Diencephalon (tissue), 1 donor: ENCODE measurements around the gene GAB2. TPM values are rescaled to one million over a fixed set of nuclear protein-coding genes. Genes with fewer than 3 reads are reported as not detected.

ENCODE experiments used
- total RNA-seq: library from RNA; depleted of rRNA; stranded (reverse); fragments of >200 nt; gene quantifications from one replicate; pipeline ENCODE4 v1.2.3, GENCODE V29; 2014

Gene GAB2, protein sequence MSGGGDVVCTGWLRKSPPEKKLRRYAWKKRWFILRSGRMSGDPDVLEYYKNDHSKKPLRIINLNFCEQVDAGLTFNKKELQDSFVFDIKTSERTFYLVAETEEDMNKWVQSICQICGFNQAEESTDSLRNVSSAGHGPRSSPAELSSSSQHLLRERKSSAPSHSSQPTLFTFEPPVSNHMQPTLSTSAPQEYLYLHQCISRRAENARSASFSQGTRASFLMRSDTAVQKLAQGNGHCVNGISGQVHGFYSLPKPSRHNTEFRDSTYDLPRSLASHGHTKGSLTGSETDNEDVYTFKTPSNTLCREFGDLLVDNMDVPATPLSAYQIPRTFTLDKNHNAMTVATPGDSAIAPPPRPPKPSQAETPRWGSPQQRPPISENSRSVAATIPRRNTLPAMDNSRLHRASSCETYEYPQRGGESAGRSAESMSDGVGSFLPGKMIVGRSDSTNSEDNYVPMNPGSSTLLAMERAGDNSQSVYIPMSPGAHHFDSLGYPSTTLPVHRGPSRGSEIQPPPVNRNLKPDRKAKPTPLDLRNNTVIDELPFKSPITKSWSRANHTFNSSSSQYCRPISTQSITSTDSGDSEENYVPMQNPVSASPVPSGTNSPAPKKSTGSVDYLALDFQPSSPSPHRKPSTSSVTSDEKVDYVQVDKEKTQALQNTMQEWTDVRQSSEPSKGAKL
- 23.1 TPM for total RNA-seq

DNA sequence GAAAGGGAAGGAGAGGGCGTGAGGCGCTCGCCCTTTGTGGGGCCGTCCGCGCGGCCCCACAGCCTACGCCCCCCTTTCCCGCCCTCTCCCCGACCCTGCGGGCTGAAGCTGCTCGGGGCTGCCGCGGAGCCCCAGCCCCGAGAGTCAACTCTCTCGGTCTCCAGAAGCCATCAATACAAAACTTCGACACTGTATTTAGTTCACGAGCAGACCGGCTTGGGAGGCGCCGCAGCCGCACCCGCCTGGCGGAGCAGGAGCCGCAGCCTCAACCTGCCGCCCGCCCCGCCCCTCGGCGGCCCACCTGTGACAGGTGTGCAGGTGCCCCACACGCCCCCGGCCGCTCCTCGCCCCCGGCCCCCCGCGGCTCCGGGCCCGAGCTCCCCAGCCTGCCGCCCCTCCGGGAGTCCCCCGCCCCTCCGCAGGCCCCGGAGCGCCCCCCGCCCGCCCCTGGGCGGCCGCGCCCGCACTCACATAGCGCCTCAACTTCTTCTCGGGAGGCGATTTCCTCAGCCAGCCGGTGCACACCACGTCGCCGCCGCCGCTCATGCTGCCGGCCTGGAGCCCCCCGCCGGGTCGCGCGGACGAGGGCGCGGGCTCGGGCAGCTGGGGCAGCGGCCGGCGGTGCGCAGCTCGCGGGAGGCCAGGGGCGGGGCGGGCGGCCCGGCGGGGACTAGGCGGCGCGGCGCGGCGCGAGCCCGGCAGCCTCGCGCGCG, at the start of gene GAB2:
Gene GAB2, minus strand, starts transcription at position 646 of the 713 bp plus-strand sequence. Its CDS starts 100 bp downstream, at position 546.

DNA sequence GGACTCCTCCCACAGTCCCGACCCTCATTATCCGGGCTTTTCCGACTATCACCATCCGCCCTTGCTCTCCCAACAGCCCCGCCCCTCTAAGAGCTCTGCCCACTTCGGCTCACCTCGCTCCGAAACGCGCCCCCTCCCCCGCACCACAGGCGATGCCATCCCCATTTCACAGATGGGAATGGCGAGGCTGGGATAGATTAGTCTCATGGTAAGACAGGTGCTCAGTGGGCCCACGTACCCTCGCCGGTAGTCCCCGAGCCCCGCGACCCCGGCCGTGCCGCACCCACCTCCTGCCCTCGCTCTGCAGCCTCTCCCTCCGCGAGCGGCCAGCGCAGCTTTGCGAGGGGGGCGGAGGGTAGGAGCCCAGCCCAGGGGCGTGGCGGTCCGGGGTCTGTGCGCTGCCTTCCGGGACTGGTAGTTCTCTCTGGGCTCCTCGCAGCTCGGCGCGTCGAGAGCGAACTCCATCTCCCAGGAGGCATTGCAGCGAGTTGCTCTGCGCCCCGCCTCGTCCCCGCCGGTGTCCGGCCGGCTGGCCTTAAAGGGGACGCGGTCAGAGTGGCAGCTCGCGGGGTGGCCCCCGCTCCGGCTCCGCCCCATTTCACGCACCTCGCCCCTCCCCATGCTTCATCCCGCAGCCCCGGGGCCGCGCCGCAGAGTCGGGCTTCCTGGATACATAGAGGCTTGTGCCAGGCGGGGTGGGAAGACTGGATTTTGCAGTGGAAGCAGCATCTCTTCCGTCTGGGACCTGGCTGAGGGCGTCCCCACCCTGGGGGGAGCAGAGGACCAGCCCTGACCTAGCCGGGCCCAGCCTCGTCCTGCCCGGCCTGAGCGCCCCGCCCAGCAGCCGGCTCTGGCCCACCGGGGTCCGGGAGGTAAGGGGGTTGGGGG, 229.1 kb downstream of the GAB2 start, which contains the start of the genes KCTD21 and USP35:
Gene KCTD21, minus strand, starts transcription at position 341 of the 888 bp plus-strand sequence. CDS start 14,072 bp downstream, outside the sequence.
Gene USP35, plus strand, starts transcription at position 634 of the 888 bp plus-strand sequence. CDS start 7,327 bp downstream, outside the sequence.

Other genes with a start within 250 kb of the GAB2 start
- gene KCTD21, start 229.2 kb downstream of the GAB2 start, total RNA-seq = 8.3 TPM
- gene USP35, start 228.9 kb downstream of the GAB2 start, total RNA-seq = 15.5 TPM
- gene NARS2, start 157.0 kb upstream of the GAB2 start, total RNA-seq = 33.2 TPM